Keratinocyte (primary cell): Measurements from ENCODE around the gene PCSK6. TPM values are rescaled to one million over a fixed set of nuclear protein-coding genes. Genes with fewer than 3 reads are reported as not detected.

Source experiments
- DNase-seq: peaks from one replicate; pipeline ENCODE4 v3.0.0-alpha.2; 2011; ENCODE audit warnings: low read depth, missing footprints, low spot score
- FAIRE-seq: peaks from 2 replicates; lab custom pipeline; 2011; peaks lifted over from hg19 to GRCh38; lab: Jason Lieb, UNC
- H2AFZ ChIP-seq: 2 replicates; pipeline ENCODE4 v1.6.0; 2012; ENCODE audit warnings: low read length, control low read depth, inconsistent platforms; ENCODE audit not compliant: control insufficient read depth
- H3K27ac ChIP-seq: 2 replicates; pipeline ENCODE4 v1.5.1; 2011; ENCODE audit warnings: low read length; ENCODE audit not compliant: control insufficient read depth, insufficient read depth
- H3K27me3 ChIP-seq: 3 replicates; pipeline ENCODE4 v1.6.0; 2011; ENCODE audit warnings: low read length; ENCODE audit not compliant: control insufficient read depth, insufficient read depth; ENCODE audit errors: extremely low read depth
- H3K36me3 ChIP-seq, 2 experiments: 2 replicates in 1 of 2; 3 replicates in 1 of 2; pipeline ENCODE4 v1.5.1; 2011; ENCODE audit warnings: low read length in 2 of 2, mild to moderate bottlenecking in 1 of 2; ENCODE audit not compliant: control insufficient read depth in 2 of 2, insufficient read depth in 2 of 2; ENCODE audit errors: extremely low read depth in 1 of 2
- H3K4me1 ChIP-seq: 3 replicates; pipeline ENCODE4 v1.5.1; 2011; ENCODE audit warnings: low read length; ENCODE audit not compliant: control insufficient read depth, insufficient read depth; ENCODE audit errors: extremely low read depth
- H3K4me2 ChIP-seq: 3 replicates; pipeline ENCODE4 v1.6.0; 2011; ENCODE audit warnings: low read depth, low read length; ENCODE audit not compliant: control insufficient read depth, insufficient read depth; ENCODE audit errors: extremely low read depth
- H3K4me3 ChIP-seq, 3 experiments: fragments of 200-600 bp in 1 of 3; sonication (generic) in 1 of 3; 2 replicates in 2 of 3; 3 replicates in 1 of 3; pipeline ENCODE4 v1.5.1; 2011 to 2016; ENCODE audit warnings: low read length in 3 of 3, mild to moderate bottlenecking in 3 of 3, control low read depth in 2 of 3, inconsistent platforms in 1 of 3, low read depth in 1 of 3, mixed read lengths in 1 of 3, mixed run types in 1 of 3, moderate library complexity in 1 of 3; ENCODE audit not compliant: control insufficient read depth in 2 of 3, insufficient read depth in 2 of 3; ENCODE audit errors: extremely low read depth in 1 of 3
- H3K79me2 ChIP-seq: 2 replicates; pipeline ENCODE4 v1.6.0; 2012; ENCODE audit warnings: low read length; ENCODE audit not compliant: control insufficient read depth, insufficient read depth
- H3K9ac ChIP-seq: 3 replicates; pipeline ENCODE4 v1.6.0; 2011; ENCODE audit warnings: low read length; ENCODE audit not compliant: control insufficient read depth, insufficient read depth; ENCODE audit errors: extremely low read depth
- H3K9me1 ChIP-seq: 3 replicates; pipeline ENCODE4 v1.6.0; 2011; ENCODE audit warnings: low read length; ENCODE audit not compliant: control insufficient read depth, insufficient read depth; ENCODE audit errors: extremely low read depth
- H3K9me3 ChIP-seq: 2 replicates; pipeline ENCODE4 v1.5.1; 2012; ENCODE audit warnings: low read depth, low read length; ENCODE audit not compliant: control insufficient read depth
- H4K20me1 ChIP-seq: 3 replicates; pipeline ENCODE4 v1.6.0; 2011; ENCODE audit warnings: low read length; ENCODE audit not compliant: control insufficient read depth, insufficient read depth; ENCODE audit errors: extremely low read depth
- CTCF ChIP-seq, 3 experiments: IDR thresholded peaks in 1 of 3; conservative IDR thresholded peaks in 1 of 3; optimal IDR thresholded peaks in 1 of 3; 2 replicates in 2 of 3; 3 replicates in 1 of 3; pipeline versions ENCODE3 to v1.5.1; 2011; ENCODE audit warnings: low read length in 3 of 3, mild to moderate bottlenecking in 3 of 3, moderate library complexity in 2 of 3, control low read depth in 1 of 3, inconsistent platforms in 1 of 3; ENCODE audit not compliant: insufficient read depth in 2 of 3; ENCODE audit errors: extremely low read depth in 1 of 3
- EZH2 ChIP-seq: IDR thresholded peaks from one replicate; pipeline ENCODE4 v1.6.1; 2012; ENCODE audit warnings: inconsistent platforms, mild to moderate bottlenecking, low read length, moderate library complexity
- dilution Hi-C: fragments of 300-500 bp; cut with MboI; formaldehyde crosslinking; loops from one replicate; pipeline ENCODE4 v1.7.0; 2020; ENCODE audit warnings: low sequenced_read_pairs; ENCODE audit not compliant: extremely low pct_ligation_motif_present
- polyA plus RNA-seq, 5 experiments: library from polyadenylated mRNA; depleted of rRNA in 3 of 5; stranded (reverse) in 3 of 5; stranded (forward) in 1 of 5; unstranded in 1 of 5; fragments of >200 nt; gene quantifications; 1 replicate in 1 of 5; 2 replicates in 3 of 5; 3 replicates in 1 of 5; pipeline versions ENCODE4 v1.2.1 to v1.2.3, GENCODE V29; 2011 to 2012; ENCODE audit warnings: missing spikeins in 2 of 5, low read depth in 1 of 5, low replicate concordance in 1 of 5

The PCSK6 gene
- polyA plus RNA-seq, 1 donor (not counting 4 experiments of a cell fraction or from before 2014, with no cell fraction given), result 3.1 TPM

- no peaks in the 10 kb centered on the region for H3K9me1 ChIP-seq
- FAIRE-seq (peak; percentile 36), DNase-seq (peak; percentile 60)
- no peak for TF ChIP-seq EZH2
- no peak for TF ChIP-seq CTCF (optimal IDR thresholded peaks at IDR 0.05 in 1 of 3, IDR thresholded peaks at IDR 0.05 in 1 of 3, conservative IDR thresholded peaks at IDR 0.05 in 1 of 3; ENCODE audit: extremely low read depth in 1 of 3, insufficient read depth in 2 of 3, low read length in 3 of 3)
- peak overlapping the region; percentile 30 for H3K4me2 ChIP-seq
- H3K36me3 ChIP-seq, result no peaks in the 10 kb centered on the region
- dilution Hi-C loops, result no loop called here
- peaks cover 23% of the 10 kb centered on the region for H3K4me1 ChIP-seq
- no peaks in the 10 kb centered on the region for H4K20me1 ChIP-seq
- H3K9ac ChIP-seq, result peak overlapping the region; percentile 36
- no peak overlapping the region for H3K4me3 ChIP-seq
- H3K27me3 ChIP-seq, result no peaks in the 10 kb centered on the region
- no peaks in the 10 kb centered on the region for H3K9me3 ChIP-seq
- H2AFZ ChIP-seq, result no peak overlapping the region
- H3K27ac ChIP-seq, result peak overlapping the region; percentile 31
- H3K79me2 ChIP-seq, result no peaks in the 10 kb centered on the region
Observed at GRCh38 chr15:101445562-101446517, 43.7 kb downstream of the PCSK6 start.

- Histone ChIP-seq H3K9me1 (no peaks in the 10 kb centered on the region), H3K27me3 (no peaks in the 10 kb centered on the region), H4K20me1 (no peaks in the 10 kb centered on the region), H3K9ac (no peak overlapping the region), H3K27ac (no peak overlapping the region), H3K36me3 (no peaks in the 10 kb centered on the region), H3K4me1 (peaks cover 29% of the 10 kb centered on the region), H2AFZ (no peak overlapping the region), H3K4me2 (no peak overlapping the region), H3K4me3 (no peak overlapping the region), H3K9me3 (no peaks in the 10 kb centered on the region), H3K79me2 (no peaks in the 10 kb centered on the region)
- no peak for FAIRE-seq
- dilution Hi-C loops, result no loop called here
- DNase-seq, result no peak
- TF ChIP-seq CTCF (optimal IDR thresholded peaks at IDR 0.05 in 1 of 3, IDR thresholded peaks at IDR 0.05 in 1 of 3, conservative IDR thresholded peaks at IDR 0.05 in 1 of 3; ENCODE audit: extremely low read depth in 1 of 3, insufficient read depth in 2 of 3, low read length in 3 of 3) (no peak), EZH2 (no peak)
Observed at GRCh38 chr15:101444807-101445508, 44.5 kb downstream of the PCSK6 start.
